Urinary bladder (tissue), 4 donors: ENCODE results near the gene NUB1. TPM values are rescaled to one million over a fixed set of nuclear protein-coding genes. Genes with fewer than 3 reads are reported as not detected.

Experiments used
- DNase-seq: peaks from one replicate; pipeline ENCODE4 v3.0.0-alpha.2; 2015; ENCODE audit errors: extremely low spot score
- H3K27ac ChIP-seq: one replicate; pipeline ENCODE4 v1.5.1; 2013; ENCODE audit warnings: low read depth, mild to moderate bottlenecking, moderate library complexity
- H3K36me3 ChIP-seq: one replicate; pipeline ENCODE4 v1.6.1; 2013; ENCODE audit warnings: mild to moderate bottlenecking, moderate library complexity; ENCODE audit not compliant: insufficient read depth
- H3K4me1 ChIP-seq: one replicate; pipeline ENCODE4 v1.6.1; 2013; ENCODE audit warnings: mild to moderate bottlenecking, moderate library complexity; ENCODE audit not compliant: insufficient read depth
- H3K4me3 ChIP-seq: one replicate; pipeline ENCODE4 v1.5.1; 2013; ENCODE audit warnings: low read depth, low read length
- WGBS: extraction: QIAGEN DNeasy Blood & Tissue Kit; methylation state at CpG from one replicate; pipeline ENCODE4 v1.1.7; 2013; 5-methylcytosine and 5-hydroxymethylcytosine counted together
- polyA plus RNA-seq: library from polyadenylated mRNA; stranded (reverse); fragments of 200-250 nt; gene quantifications from one replicate; pipeline ENCODE4 v1.2.3, GENCODE V29; 2013
- total RNA-seq: library from RNA; depleted of rRNA; stranded (reverse); fragments of >200 nt; gene quantifications from one replicate; pipeline ENCODE4 v1.2.3, GENCODE V29; 2014
- donor health status: healthy with polysubstance abuse.
- donor health status: healthy.

Gene NUB1
- total and polyA plus RNA-seq, 2 donors, result 41.4 to 45.6 TPM

DNA sequence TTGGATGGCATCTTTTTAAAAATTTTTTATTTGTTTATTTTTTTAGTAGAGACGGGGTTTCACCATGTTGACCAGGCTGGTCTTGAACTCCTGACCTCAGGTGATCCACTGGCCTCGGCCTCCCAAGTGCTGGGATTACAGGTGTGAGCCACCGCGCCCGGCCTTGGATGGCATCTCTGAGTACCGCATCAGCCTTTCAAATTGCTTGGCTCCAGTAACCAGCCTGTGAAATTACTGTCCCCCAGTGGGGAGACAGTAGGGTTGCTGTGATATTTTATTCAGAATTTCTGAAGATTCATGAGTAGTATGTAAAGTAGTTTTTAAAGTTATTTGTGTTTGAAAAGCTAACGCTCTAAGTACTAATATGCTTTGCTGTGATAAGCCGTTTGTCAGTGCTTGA is 1.2 kb downstream of the NUB1 start:
- 68% methylated on average over 8 of the region's 8 CpGs for WGBS
- Histone ChIP-seq H3K27ac (no peak overlapping the region), H3K4me3 (peak overlapping the region; percentile 98), H3K36me3 (no peaks in the 10 kb centered on the region), H3K4me1 (no peaks in the 10 kb centered on the region)
- DNase-seq, result no peak

DNA sequence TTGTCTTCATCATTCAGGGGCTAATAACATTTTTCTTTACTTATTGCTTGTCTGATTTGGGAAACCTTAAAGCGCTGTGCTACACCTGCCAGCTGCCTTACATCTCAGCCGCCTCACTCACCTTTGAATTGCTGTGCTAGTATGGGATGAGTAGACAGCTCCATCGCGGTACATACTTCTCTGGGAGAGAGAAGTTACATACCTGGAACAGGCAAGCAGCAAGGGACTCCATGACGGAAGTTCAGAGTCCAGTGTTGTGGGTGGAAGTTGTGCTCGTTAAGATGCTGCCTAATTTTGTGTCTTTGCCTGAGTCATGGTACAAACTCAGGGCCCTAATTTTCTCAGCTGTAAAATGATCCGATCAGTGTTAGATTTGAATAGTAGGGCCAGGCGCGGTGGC is 1.9 kb downstream of the NUB1 start:
- DNase-seq, result no peak
- Histone ChIP-seq H3K36me3 (no peaks in the 10 kb centered on the region), H3K4me1 (no peaks in the 10 kb centered on the region), H3K27ac (no peak overlapping the region), H3K4me3 (no peak overlapping the region)
- WGBS, result 94% methylated on average over 9 of the region's 9 CpGs

DNA sequence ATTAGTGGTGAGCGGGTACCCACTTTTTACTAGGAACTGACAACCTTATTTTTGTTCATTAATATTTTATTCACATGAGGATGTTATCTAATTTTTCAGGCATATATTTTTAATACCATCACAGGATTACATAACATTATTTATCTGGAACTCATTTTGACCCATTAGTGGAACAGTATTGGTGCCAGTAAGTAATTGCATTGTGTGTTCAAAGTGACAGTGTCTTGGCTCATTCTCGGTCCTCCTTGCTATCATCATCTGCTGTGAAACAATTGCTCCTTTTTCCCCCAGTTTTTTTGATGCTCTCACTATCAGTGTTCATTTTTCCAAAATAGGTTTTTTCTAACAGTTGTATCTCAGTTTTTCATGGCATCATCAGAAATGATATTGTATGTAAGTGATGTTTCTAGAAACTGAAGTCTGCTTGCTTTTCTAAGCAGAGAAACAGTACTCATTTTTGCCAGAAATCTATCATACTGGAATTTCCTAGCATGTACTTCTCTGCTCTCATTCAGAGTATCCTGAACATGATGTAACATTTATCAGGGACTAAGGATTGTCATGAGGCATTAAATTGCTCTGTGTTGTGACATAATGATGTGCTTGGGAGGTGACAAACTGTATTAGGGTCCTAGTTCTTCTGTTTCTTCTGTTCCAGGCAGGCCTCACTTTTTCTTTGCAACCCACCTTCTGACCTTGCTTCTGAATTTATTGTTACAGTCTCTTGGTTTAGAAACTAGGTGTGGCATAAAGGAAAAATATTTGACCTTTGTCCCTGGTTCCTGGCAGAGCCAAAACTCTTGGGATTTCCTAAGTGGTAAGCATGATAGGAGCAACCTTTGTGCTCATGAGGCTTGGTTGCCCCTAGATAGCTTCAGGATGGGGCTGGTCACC is 4.2 kb downstream of the NUB1 start:
- H3K36me3 ChIP-seq, result no peaks in the 10 kb centered on the region
- no peak overlapping the region for H3K4me3 ChIP-seq
- 87% methylated on average over 2 of the region's 2 CpGs for WGBS
- no peaks in the 10 kb centered on the region for H3K4me1 ChIP-seq
- DNase-seq, result no peak
- no peak overlapping the region for H3K27ac ChIP-seq

DNA sequence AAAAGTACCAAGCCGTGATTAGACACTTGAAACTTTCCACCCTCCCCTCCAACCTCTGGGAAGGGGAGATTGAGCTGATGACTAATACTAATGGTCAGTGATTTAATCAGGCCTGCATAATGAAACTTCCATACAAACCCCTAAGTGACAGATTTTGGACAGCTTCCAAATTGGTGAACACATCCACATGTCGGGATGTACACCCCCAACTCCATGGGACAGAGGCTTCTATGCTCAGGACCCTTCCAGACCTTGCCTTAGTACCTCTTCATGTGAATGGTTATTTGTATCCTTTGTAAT is 4.8 kb downstream of the NUB1 start:
- H3K27ac ChIP-seq, result no peak overlapping the region
- peaks cover 2% of the 10 kb centered on the region for H3K36me3 ChIP-seq
- WGBS, result 61% methylated on average over 2 of the region's 2 CpGs
- H3K4me3 ChIP-seq, result no peak overlapping the region
- DNase-seq, result no peak
- H3K4me1 ChIP-seq, result no peaks in the 10 kb centered on the region

DNA sequence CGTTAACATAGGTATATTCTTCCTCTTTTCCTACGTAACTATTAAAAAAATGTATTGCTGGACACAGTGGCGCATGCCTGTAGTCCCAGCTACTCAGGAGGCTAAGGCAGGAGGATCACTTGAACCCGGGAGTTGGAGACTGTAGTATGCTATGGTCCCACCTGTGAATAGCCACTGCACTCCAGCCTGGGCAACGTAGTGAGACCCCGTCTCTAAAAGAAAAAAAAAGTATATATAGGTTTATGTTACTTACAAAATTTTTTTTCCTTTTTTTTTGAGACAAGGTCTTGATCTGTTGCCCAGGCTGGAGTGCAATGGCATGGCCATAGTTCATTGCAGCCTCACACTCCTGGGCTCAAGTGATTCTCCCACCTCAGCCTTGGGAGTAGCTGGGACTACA is 5.6 kb downstream of the NUB1 start:
- DNase-seq, result no peak
- Histone ChIP-seq H3K4me1 (no peaks in the 10 kb centered on the region), H3K27ac (no peak overlapping the region), H3K36me3 (peaks cover 4% of the 10 kb centered on the region), H3K4me3 (no peak overlapping the region)
- WGBS, result 97% methylated on average over 6 of the region's 6 CpGs

DNA sequence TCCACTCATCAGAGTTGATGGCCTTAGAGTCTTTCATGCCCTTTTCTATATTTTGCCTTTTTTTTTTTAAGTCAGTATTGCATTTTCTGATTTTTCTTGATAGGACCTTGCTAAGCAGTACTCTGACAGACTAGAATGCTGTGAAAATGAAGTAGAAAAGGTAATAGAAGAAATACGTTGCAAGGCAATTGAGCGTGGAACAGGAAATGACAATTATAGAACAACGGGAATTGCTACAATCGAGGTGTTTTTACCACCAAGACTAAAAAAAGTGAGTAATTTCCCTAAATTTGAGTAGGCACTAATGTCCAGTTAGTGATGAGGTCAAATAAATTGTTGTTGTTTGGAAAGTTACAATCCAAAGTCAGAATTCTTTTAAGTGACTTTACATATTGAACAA is 7.4 kb downstream of the NUB1 start:
- peaks cover 4% of the 10 kb centered on the region for H3K36me3 ChIP-seq
- no peak for DNase-seq
- no peak overlapping the region for H3K27ac ChIP-seq
- H3K4me1 ChIP-seq, result no peaks in the 10 kb centered on the region
- WGBS, result 77% methylated on average over 4 of the region's 4 CpGs
- no peak overlapping the region for H3K4me3 ChIP-seq

DNA sequence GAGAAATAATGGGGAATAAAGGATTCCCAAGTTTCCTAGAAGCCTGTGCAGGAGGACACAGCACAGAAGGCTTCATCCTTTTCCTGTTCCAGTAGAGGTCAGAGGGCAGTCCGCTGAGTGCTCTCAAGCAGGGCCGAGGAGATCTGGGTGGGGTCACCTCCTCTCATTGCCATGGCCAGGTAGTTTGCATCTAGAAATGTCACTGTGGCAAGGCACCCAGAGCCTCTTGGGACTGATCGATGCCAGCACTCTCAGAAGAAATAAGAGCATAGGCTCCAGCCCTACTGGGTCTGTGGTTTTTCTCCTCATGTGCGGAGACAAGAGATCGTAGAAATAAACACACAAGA is 7.9 kb downstream of the NUB1 start:
- Histone ChIP-seq H3K4me3 (no peak overlapping the region), H3K27ac (no peak overlapping the region)

DNA sequence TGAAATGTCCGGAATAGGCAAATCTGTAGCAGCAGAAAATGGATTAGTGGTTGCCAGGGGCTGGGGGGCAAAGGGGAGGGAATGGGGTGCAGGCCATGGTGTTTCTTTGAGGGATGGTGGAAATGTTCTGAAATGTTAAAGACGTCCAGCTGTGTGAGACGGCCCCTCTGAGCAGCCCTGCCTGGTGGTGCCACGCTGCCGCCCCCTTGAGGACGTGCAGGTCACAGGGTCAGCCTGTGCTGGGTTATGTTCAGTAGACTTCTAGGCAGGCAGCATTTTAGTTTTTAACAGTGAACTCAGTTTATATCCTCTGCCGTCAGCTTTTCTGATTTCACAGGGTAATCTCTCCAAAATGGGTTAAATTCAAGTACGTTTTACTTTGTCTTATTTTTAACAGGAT is 9.4 kb downstream of the NUB1 start:
- 65% methylated on average over 8 of the region's 8 CpGs for WGBS
- DNase-seq, result no peak
- Histone ChIP-seq H3K36me3 (peaks cover 5% of the 10 kb centered on the region), H3K27ac (no peak overlapping the region), H3K4me1 (no peaks in the 10 kb centered on the region), H3K4me3 (no peak overlapping the region)

More for the DNA sequence above, 7.9 kb downstream of the NUB1 start:
- Histone ChIP-seq H3K36me3 (peaks cover 4% of the 10 kb centered on the region), H3K4me1 (no peaks in the 10 kb centered on the region)
- no peak for DNase-seq
- 74% methylated on average over 5 of the region's 5 CpGs for WGBS

DNA sequence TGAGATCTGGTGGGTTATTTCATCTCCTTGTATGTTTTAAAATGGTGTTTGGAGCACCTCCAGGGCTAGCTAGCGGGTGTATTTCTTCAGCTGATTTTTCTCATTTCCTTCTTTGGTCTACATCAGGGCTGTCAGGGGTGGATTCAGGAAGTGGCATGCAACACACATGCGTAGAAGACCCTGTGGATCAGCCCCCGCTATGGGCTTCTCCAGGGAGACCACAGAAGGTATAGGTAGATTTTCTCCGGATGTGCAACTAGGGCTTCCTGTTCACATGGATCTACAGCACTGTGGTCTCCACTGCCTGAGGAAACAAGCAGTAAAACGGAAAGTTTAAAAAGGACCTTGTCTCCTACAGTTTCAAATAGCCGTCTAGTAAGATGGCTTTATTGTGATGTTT is 10.4 kb downstream of the NUB1 start:
- H3K36me3 ChIP-seq, result peaks cover 6% of the 10 kb centered on the region
- DNase-seq, result no peak
- H3K4me1 ChIP-seq, result no peaks in the 10 kb centered on the region
- WGBS, result 78% methylated on average over 6 of the region's 6 CpGs
- no peak overlapping the region for H3K27ac ChIP-seq
- H3K4me3 ChIP-seq, result no peak overlapping the region

DNA sequence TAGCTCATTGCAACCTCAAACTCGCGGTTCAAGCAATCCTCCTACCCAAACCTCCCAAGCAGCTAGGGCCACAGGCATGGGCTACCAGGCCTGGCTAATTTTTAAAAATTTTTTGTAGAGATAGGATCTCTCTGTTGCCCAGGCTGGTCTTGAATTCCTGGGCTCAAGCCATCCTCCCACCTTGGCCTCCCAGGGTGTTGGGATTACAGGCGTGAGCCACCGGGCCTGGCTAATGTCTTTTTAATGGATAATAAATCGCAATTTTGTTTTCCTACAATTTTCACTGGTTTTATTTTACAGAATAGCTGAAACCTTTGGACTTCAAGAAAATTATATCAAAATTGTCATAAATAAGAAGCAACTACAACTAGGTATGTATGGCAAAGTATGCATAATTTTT is 10.9 kb downstream of the NUB1 start:
- no peaks in the 10 kb centered on the region for H3K4me1 ChIP-seq
- no peak for DNase-seq
- H3K4me3 ChIP-seq, result no peak overlapping the region
- peaks cover 6% of the 10 kb centered on the region for H3K36me3 ChIP-seq
- 79% methylated on average over 5 of the region's 5 CpGs for WGBS
- no peak overlapping the region for H3K27ac ChIP-seq

DNA sequence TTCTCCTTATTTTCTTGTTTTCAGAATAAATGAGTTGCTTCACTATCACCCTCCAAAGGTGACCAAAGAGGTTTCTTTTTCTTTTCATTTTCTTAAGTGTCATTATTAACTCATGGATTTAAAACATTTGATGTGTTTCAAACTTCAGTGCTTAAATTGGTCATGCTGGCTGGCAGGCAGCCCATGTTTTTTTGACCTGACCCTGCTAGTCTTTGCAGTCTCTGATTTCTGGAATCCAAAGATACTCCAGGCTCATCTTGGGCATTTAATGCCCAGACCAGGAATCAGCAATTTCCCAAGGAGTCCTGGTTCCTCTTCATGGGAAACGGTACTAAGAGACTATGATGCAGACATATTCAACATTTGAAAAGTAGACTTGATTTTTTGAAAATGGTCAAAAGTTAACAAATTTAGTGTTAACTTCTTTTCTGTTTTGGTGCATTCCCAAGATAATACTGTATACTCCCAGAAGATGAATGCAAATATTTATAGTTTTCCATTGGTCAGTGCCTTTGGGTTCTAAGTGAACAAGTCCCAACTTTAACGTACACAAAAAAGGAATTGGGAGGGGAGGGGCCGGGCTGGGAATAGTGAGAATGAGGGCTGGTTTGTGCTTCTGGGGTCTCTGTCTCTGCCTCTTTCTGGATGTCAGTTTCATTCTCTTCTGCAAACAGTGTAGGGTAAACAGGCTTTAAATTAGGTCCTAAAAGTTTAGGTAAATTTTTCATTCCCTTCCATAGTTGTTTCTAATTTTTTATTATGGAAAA is 19.8 kb downstream of the NUB1 start:
- no peak overlapping the region for H3K4me3 ChIP-seq
- H3K36me3 ChIP-seq, result no peaks in the 10 kb centered on the region
- DNase-seq, result no peak
- H3K27ac ChIP-seq, result no peak overlapping the region
- WGBS, result 78% methylated on average over 3 of the region's 3 CpGs
- no peaks in the 10 kb centered on the region for H3K4me1 ChIP-seq

DNA sequence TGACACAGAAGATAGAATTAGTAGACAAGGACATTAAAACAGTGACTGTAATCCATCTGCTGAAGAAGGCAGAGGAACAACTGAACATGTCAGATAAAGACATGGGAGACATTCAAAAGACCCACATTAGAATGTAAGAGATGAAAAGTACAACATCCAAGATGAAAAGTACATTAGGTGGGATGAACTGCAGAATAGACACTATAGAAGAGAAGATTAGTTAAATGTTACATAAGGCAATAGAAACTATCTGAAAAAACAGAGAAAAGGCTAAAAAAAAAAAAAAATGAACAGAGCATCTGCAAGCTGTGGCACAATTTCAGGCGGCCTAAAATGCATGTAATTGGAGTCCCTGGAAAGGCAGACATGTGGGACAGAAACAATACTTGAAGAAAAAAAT is 21.6 kb downstream of the NUB1 start:
- H3K36me3 ChIP-seq, result no peaks in the 10 kb centered on the region
- DNase-seq, result no peak
- WGBS, result 98% methylated on average over 1 of the region's 1 CpG
- no peak overlapping the region for H3K27ac ChIP-seq
- no peak overlapping the region for H3K4me3 ChIP-seq
- no peaks in the 10 kb centered on the region for H3K4me1 ChIP-seq

DNA sequence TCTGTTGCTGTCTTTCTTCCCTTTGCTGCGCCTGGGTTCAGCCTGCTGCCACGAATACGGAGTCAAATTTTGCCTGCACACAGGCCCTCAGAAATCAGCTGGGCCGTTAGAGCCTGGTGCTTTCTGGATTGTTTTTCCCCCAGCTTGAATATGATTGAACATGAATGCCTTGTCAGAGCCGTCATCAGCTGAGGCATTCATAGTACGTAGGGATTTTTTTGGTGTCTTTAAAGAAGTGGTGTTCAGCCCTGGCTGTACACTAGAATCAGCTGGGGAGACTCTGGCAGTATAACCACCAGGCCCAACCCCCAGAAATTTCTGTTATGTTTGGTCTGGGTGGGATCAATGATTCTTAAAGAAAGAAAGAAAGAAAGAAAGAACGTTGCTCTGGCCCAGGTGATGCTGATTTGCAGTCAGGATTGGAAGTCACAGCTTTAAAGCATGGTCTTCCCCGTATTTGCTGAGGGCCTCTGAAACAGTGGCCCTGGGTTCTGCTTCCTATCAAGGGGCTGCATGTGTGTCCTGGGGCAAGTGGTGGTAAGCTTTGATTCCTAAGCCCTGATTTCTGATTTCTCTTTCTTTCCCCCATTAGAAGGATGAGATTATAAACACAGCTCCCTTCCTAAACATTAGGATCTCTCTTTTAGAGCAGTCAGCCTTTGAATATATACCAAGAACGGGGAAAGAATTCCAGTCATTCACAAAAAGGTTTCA is 24.7 kb downstream of the NUB1 start:
- DNase-seq, result no peak
- 46% methylated on average over 9 of the region's 9 CpGs for WGBS

DNA sequence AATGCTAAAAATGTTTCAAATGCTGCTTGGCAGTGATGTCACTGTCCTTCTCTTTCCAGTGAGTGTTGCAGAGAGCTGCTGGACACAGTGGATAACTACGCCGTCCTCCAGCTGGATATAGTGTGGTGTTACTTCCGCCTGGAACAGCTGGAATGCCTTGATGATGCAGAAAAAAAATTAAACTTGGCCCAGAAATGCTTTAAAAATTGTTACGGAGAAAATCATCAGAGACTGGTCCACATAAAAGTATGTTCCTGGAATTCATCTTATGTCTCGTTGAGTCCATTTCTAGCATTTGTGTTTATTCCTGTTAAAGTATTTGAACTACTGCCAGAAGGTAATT is 25.2 kb downstream of the NUB1 start:
- Histone ChIP-seq H3K4me1 (no peaks in the 10 kb centered on the region), H3K4me3 (no peak overlapping the region), H3K27ac (no peak overlapping the region), H3K36me3 (no peaks in the 10 kb centered on the region)
- DNase-seq, result peak; percentile 29
- 26% methylated on average over 5 of the region's 5 CpGs for WGBS

More for the DNA sequence above, 24.7 kb downstream of the NUB1 start:
- no peaks in the 10 kb centered on the region for H3K4me1 ChIP-seq
- H3K4me3 ChIP-seq, result no peak overlapping the region
- H3K27ac ChIP-seq, result no peak overlapping the region
- H3K36me3 ChIP-seq, result no peaks in the 10 kb centered on the region
